GM12874 (cell line): ENCODE measurements around the gene GPR119.

Experiments used
- CTCF ChIP-seq: IDR thresholded peaks from 2 replicates; pipeline ENCODE4 v1.5.1; 2011; ENCODE audit warnings: low read depth, mild to moderate bottlenecking, control low read depth, low read length, moderate library complexity; ENCODE audit not compliant: insufficient read depth

GPR119 gene

GRCh38 chrX:130378024-130378669 lies 7.3 kb downstream of the GPR119 start:
- TF ChIP-seq CTCF: no peak

GRCh38 chrX:130376077-130376476 lies 9.4 kb downstream of the GPR119 start:
- TF ChIP-seq CTCF: no peak

- TF ChIP-seq CTCF: no peak
Observed at GRCh38 chrX:130351567-130351966, 33.9 kb downstream of the GPR119 start.

GRCh38 chrX:130347321-130347720 lies 38.2 kb downstream of the GPR119 start:
- TF ChIP-seq CTCF: no peak

- no peak for TF ChIP-seq CTCF
Observed at GRCh38 chrX:130343411-130343810, 42.1 kb downstream of the GPR119 start.

- TF ChIP-seq CTCF: no peak
Observed at GRCh38 chrX:130340271-130340670, 45.2 kb downstream of the GPR119 start.

- no peak for TF ChIP-seq CTCF
Observed at GRCh38 chrX:130339408-130340222, 45.9 kb downstream of the GPR119 start, which contains the start of gene SLC25A14. Gene SLC25A14, plus strand, starts transcription at chrX:130339919. Its CDS starts 360 bp downstream, at chrX:130340279.
